IPS-11a (cell line): Measurements from ENCODE around the gene EVA1B.

Experiments used
- H3K4me3 ChIP-seq: one replicate; pipeline ENCODE4 v1.5.1; 2013; ENCODE audit warnings: low read depth, low read length, control low read depth

The EVA1B gene

DNA sequence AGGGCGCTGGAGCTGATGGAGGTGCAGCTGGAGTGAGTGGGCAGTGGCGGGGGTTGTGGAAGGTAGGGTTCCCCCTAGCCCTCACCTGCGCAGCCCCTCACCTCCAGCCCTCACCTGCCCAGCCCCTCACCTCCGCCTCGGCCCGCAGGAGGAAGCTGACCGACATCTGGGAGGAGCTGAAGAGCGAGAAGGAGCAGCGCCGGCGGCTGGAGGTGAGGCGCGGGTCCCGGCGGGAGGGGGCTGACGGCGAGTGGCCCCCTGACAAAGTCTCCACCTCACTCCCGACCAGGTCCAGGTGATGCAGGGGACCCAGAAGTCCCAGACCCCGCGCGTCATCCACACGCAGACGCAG lies 2.7 kb downstream of the EVA1B start:
- peak overlapping the region; percentile 52 for H3K4me3 ChIP-seq

DNA sequence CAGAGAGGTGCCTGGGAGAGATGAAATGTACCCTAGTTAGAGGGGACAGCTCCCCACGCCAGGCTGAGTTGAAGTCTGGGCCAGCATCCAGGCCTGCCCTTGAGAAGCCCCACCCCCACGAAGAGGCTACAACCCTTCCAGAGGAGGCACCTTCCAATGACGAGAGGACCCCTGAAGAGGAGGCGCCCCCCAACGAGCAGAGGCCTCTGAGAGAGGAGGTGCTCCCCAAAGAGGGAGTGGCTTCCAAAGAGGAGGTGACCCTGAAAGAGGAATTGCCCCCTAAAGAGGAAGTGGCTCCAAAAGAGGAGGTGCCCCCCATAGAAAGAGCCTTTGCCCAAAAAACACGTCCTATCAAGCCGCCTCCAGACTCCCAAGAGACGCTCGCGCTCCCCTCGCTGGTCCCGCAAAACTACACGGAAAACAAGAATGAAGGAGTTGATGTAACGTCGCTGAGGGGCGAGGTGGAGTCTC lies 3.1 kb downstream of the EVA1B start:
- peak overlapping the region; percentile 52 for H3K4me3 ChIP-seq

DNA sequence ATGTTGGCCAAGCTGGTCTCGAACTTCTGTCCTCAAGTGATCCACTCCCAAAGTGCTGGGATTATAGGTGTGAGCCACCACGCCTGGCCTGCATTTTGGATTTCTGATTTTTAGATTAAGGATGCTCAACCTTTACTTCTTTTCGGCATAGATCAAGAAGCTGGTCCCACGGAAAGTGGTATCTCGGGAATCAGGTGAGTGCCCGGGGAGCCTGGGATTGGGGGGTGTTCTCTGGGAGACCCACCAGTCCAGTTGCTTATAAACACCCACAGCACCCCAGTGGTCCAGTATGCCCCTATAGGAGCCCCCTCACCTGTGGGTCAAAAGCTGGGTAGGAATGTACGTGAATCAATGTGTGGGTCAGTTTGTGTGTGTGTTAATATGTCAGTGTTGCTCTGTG lies 14.0 kb downstream of the EVA1B start:
- H3K4me3 ChIP-seq = no peak overlapping the region

DNA sequence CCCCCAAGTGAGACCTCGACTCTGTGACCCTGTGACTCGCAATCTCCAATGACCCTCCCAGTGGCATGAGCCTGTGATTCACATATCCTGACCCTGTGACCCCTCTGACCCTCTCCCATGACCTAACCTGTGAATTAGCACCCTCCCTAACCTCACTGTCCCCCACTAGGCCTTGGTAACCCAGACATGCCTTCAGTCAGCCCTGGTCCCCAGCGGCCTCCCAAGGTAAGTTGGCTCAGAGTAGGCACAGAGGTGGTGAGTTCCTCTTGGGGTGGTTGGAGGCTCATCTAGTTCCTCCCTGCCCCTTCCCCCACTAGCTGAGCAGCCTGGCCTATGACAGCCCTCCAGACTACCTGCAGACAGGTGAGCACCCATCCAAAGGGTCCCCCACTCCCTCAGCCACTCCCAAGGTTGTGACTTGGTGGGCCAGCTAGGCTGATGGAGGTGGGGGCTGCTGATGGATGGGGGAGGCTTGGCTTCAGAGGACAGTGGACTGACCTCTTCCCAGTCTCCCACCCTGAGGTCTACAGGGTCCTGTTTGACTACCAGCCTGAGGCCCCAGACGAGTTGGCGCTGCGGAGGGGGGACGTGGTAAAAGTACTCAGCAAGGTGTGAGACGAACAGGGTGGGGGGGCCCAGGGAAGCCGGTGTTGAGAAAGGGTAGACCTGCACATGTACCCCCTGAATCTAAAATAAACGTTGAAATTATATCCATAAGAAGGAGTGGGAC lies 15.7 kb downstream of the EVA1B start:
- peak overlapping the region; percentile 81 for H3K4me3 ChIP-seq

DNA sequence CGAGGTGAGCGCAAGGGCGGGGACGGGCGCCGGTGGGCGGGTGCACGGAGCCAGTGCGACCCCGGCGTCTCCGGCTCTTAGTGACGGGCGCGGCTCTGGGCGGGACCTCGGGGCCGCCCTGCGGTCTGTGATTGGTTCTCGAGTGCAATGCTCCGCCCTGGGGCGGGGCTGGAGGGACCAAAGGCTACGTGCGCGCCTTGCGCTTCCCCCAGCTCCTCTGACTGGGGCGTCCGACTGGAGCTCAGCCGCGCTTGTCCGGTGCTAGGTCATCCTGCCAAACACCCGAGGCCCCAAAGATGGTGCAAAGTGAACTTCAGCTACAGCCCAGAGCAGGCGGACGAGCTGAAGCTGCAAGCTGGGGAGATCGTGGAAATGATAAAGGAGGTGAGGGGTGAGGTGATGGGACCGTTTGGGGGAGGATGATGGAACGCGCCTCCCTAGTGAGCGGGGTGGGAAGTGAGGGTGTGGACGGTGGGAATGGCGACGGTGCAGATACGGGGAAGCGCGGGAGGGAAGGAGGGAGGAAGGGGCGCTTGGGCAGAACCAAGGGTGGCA lies 16.5 kb downstream of the EVA1B start:
- peak overlapping the region; percentile 81 for H3K4me3 ChIP-seq

DNA sequence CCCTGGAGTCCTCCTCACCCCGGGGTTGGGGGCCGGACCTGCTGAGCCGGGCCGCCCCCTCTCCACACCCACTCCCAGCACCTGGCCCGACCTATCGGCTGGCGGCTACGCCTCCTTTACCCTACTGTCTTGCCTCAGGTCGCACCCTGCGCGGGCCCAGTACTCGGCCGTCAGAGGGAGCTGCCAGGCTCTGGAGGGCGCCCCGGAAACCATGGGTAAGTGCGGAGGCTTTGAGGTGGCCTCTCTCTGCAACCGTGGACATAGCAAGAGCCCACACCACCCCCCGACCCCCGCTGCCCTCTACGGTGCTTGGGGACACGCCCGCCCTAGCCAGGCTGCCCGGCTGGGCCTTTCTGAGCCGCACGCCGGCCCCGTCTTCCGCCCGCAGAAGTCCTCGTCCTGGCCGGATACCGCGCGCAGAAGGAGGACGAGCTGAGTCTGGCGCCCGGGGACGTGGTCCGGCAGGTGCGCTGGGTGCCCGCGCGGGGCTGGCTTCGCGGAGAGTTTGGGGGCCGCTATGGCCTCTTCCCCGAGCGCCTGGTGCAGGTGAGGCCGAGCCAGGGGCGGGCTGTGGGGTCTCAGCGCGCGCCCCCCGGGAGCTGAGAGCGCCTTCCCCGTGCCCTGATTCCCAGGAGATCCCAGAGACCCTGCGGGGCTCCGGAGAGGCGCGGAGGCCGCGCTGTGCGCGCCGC lies 17.1 kb downstream of the EVA1B start, which contains the start of gene SH3D21:
Gene SH3D21 (plus strand): TSS at position 159 of the 692 bp plus-strand sequence. CDS start 53 bp downstream, at position 212.
- peak within 1 kb of the TSS; percentile 81 for H3K4me3 ChIP-seq

DNA sequence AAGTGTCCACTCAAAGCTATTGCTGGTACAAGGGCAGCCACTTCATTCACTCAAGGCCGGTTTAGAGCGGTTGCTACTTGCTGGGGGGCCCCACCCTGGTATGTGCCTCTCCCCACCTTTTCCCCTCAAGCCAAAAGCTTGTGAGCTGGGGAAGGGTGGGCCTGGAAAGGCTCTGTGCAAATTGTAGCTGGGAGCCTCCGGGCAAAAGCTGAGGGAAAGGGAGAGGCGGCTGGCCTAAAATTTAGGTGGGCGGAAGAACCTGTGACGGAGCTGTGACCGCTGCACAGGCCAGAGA lies 17.6 kb downstream of the EVA1B start:
- H3K4me3 ChIP-seq = peak overlapping the region; percentile 49

DNA sequence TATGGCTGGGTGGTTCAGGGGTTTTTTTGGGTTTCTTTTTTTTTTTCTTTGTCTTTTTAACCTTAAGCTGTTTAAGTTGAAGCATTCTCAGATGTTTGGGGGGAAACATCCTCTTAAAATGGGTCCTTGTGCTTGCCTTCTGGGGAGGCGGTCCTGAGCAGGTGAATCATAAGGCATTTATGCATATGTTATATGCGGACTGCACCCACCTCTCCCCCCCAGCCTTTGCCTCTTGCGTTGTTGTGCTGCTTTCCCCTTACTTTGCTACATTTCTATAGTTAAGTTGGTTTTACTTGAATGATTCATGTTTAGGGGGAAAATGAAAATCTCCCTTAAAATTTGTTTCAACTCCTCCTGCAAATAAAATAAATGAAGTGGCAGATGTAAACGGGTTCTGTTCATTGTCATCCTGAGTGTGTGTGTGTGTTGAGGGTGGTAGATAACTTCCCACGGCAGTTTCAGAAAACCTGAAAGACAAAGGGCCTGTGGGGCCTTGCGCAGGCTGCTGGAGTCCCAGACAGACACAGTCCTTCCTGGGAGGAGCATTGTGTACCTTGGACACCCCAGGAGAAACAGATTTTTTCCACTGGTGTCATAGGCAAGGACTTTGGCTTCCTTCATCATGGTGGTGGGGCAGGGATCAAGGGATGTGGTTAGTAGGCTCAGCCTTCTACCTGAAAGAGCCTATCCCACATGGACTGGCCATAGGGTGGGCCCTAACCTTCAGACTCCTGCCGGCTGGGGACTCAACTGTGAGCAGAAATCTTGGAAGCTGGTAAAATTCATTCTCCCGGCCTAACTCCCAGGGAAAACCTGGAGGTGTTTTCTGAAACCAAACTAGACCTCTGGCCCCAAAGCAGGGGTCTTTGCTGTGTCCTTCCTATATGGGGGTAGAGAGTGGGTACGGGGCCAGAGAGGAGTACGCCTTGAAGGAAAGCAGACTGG lies 18.2 kb downstream of the EVA1B start:
- no peak overlapping the region for H3K4me3 ChIP-seq

DNA sequence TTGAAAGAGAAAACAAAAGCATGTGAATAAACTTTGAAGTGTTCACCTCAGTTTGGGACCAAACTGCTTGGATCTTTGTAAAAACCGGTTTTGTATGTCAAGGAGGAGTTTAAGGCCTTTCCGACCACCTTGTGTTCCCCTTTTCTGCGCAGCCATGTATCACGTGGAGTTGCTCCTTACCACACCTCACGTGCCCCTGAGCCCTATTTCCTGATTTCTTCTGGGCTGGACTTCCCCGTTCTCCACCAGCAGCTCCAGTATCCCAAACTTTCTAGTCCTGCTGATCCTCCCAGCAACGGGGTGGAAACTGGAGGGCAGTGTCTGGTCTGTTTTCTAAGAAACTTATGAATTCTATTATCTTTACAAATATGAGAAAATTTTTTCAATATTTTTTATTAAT lies 18.9 kb downstream of the EVA1B start:
- H3K4me3 ChIP-seq = no peak overlapping the region

DNA sequence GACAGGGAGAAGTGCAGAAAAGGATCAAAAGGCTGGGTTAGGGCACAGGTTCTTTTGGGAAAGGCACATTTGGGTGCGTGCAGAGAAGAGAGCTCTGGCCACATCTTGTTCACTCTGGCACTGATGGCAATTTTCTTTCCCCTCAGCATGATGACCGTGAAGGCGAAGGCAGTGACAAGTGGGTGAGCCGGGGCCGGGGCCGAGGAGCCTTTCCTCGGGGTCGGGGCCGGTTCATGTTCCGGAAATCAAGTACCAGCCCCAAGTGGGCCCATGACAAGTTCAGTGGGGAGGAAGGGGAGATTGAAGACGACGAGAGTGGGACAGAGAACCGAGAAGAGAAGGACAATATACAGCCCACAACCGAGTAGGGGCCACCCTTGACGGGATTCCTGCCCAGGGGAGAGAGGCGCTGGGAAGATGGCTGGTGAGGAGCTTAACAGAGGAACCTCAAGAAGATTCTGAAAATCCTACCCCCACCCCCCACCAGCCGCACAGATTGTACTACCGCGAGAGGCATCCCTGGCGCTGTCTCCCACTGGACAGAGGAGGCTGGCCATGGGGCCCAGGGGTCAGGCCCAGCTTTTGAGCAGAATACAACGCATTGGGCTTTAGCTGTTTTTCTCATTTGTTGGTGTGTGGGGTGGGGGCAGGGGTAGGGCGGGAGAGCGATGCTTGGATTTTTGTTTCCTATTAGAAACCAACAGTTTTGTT lies 19.6 kb downstream of the EVA1B start:
- H3K4me3 ChIP-seq = no peak overlapping the region

DNA sequence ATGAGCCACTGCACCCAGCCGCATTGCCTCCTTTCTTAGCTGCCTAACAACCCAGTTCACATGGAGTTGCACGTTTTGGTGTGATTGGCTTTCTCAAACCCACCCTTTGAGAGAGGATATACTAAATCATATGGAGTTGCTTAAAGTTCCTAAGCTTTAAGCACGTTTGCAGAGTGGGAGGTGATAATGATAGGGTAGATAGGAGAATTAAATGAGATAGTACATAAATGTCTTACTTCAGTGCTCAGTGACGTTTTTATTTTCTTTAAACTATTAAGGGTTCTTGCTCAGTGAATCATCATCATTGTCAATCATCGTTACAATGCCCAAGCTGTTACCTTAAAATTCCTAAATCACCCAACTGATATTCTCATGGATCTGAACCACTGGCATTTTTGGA lies 20.2 kb downstream of the EVA1B start:
- H3K4me3 ChIP-seq = no peak overlapping the region

DNA sequence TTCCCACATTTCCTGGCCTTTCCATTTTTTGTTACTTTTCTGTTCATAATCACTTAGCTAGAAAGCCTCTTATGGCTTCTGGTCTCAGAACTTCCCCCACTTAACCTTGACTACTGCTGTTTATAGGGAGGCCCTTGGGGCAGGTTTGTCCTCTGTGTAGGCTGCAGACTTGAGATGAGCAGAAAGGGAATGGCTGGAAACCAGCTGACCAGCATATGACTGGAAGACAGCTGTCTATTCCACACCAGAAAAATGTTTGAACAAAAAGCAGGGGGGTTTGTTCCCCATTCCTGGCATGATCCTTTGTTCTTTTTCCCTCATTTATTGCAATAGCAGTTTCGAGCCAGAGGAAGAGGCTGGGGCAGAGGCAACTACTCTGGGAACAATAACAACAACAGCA lies 22.2 kb downstream of the EVA1B start:
- no peak overlapping the region for H3K4me3 ChIP-seq

DNA sequence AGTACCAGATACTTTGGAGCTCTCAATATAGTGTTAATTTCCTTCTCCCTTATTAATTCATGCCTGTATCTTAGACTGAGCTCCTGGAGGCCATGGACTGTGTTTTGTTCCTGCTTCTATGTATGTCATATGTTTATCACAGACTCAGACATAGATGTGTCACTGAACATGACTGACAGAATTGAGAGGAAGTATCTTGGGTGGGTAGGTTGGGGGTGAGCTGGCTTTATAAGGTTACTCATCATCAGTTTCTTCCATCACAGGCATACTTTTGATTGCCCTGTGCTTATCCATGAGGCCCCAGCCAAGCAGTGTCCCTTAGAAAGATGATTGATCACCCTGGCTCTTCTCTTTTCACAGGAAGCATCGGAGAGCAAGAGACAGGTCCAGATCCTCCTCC lies 22.9 kb downstream of the EVA1B start:
- H3K4me3 ChIP-seq = no peak overlapping the region

DNA sequence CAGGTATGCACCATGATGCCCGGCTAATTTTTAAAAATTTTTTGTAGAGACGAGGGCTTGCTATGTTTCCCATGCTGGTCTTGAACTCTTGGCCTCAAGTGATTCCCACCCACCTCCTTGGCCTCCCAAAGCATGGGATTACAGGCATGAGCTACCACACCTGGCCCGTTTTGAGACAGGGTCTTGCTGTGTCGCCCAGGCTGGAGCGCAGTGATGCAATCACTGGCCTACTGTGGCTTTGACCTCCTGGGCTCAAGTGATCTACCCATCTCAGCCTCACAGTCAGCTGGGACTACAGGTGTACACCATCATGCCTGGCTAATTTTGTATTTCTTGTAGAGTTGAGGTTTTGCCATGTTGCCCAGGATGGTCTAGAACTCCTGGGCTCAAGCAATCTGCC lies 24.8 kb downstream of the EVA1B start:
- no peak overlapping the region for H3K4me3 ChIP-seq

DNA sequence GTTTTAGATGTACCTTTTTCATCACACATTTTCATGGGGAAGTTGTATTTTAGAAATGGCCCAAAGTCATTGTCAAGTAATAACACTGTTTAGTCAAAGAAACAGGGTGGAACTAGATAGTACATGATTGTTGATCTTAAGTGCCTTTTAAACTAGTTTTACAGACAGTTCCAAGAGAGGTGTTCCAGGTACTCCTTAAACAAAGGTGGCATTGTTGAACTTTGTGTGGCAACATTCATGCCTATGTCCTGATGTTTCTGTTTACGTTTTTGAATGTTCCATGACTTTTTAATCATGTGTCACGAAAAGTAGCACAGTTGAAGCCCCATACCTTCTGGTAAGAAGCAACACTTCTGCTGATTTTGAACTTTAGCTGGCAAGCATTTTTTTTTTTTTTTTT lies 26.4 kb downstream of the EVA1B start:
- H3K4me3 ChIP-seq = no peak overlapping the region

DNA sequence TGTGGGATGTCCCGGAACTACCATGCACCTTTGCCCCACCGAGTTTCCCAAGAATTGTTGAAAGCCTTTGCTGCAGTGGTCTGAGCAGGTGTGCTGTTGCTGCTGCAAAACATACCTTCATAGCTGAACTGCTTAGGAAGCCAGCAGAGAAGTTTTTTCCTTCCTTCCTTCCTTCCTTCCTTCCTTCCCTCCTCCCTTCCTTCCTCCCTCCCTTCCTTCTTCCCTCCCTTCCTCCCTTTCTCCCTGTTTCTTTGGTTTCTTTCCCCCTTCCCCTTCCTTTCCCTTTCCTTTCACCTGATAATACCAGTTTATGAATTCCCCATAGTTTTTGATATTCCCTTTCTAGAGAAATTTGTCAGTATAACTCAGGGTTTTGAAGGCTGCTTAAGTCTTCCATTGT lies 28.1 kb downstream of the EVA1B start:
- H3K4me3 ChIP-seq = no peak overlapping the region

DNA sequence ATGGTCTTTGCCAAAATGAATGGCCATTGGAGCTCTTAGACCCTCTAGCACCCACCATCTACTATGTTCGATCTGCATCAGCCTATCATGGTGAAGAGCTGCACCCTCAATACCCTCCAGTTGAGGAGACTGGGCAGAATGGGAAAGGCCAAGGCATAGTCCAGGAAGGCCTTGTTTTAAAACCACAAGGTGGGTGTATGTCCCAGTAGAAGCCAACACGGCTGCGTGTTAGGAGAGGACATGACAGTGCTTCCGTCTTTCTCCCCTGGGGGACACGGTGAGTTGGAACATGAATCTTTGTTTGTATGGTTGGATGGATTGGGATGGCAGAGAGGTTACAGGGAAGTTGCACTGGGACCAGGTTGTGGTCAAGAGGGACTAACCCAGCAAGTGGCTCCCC lies 35.9 kb downstream of the EVA1B start:
- H3K4me3 ChIP-seq = no peak overlapping the region

DNA sequence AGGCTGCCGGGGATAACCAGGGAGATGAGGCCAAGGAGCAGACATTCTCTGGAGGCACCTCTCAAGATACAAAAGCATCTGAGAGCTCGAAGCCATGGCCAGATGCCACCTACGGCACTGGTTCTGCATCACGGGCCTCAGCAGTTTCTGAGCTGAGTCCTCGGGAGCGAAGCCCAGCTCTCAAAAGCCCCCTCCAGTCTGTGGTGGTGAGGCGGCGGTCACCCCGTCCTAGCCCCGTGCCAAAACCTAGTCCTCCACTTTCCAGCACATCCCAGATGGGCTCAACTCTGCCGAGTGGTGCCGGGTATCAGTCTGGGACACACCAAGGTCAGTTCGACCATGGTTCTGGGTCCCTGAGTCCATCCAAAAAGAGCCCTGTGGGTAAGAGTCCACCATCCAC lies 36.6 kb downstream of the EVA1B start:
- H3K4me3 ChIP-seq = no peak overlapping the region

DNA sequence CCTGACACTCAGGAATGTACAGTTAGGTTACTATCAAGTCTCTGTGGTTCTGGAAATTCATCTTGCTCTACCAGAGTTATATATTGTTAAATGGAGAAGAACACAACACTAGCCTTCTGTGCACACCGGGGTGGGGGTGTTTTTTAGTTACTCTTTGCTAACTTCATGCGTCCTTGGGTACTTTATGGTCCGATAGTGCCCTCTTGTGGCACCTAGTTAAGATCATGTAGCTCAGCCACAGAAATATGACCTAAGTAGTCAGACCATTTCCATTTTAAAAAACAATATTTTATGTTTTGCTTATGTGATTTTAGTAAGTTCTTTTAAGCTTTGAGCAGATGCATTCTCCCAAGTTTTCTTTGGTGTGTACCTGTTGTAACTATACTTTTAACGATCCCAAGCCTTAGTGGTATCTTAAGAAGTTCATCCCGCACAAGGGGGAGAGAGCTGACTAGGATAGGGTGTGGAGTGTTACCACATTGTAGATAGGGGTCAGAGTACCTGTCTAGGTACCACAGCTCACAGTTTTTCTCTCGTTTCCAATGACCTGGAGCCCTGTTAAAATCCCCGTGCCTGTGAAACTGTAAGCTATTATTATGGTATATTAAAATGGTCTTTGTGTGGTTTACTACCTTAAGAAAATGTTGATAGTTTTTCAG lies 37.9 kb downstream of the EVA1B start:
- no peak overlapping the region for H3K4me3 ChIP-seq

DNA sequence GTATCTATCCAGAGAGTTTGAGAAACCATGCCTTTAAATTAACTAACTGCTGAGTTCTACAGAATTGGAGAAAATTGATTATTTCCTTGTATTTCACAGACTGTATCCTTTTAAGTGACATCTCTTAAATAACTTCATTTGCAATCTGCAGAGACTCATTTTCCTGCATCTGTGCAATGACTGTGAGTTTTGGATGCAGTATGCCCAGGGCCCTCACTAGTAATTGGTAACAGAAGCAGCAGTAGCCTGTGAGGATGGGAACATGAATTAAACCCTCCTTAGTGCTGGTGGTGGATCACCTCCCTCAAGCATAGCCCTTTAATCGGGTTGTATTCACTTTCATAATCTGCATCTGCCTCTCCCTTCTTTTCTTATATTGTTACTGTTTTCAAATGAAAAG lies 38.9 kb downstream of the EVA1B start:
- H3K4me3 ChIP-seq = no peak overlapping the region
